Mammary epithelial cell (primary cell): ENCODE results near the gene SARS1.

ENCODE experiments used
- EZH2 ChIP-seq: IDR thresholded peaks from 2 replicates; pipeline ENCODE4 v1.6.1; 2012; ENCODE audit warnings: low read length, inconsistent platforms, borderline replicate concordance
- TF ChIP-seq, protein P1 (sequence below), 2 donors: IDR thresholded peaks in 1 of 2; conservative IDR thresholded peaks in 1 of 2; 2 replicates each; pipeline ENCODE4 v1.5.1; 2011 to 2012; ENCODE audit warnings: inconsistent platforms in 2 of 2, low read length in 2 of 2, mild to moderate bottlenecking in 2 of 2, control low read depth in 1 of 2, low read depth in 1 of 2; ENCODE audit not compliant: insufficient read depth in 1 of 2; ENCODE audit errors: extremely low read depth in 1 of 2

DNA sequence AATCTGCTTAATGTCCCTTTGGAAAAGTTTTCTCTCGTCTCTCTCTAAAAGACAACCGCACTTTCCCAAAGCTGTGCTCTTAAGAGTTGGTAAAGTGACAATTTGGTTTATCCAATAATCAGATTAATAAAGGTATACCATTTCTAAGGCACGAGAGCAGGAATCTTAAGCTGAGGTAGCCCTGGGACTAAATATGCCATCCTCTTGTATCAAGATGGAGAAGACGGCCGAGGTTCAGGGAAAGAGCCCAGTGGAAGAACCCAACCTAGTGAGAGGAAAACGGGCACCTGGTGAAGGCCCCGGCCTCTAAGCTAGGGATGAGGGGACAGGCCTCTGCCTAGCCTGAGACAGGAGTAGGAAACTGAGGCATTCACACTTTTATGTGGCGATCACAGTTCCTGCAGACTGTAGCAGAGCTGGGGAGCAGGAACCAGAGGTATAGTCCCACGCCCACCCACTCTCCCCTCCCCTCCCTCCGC lies 334 bp upstream of the SARS1 start:
- TF ChIP-seq, protein P1, sequence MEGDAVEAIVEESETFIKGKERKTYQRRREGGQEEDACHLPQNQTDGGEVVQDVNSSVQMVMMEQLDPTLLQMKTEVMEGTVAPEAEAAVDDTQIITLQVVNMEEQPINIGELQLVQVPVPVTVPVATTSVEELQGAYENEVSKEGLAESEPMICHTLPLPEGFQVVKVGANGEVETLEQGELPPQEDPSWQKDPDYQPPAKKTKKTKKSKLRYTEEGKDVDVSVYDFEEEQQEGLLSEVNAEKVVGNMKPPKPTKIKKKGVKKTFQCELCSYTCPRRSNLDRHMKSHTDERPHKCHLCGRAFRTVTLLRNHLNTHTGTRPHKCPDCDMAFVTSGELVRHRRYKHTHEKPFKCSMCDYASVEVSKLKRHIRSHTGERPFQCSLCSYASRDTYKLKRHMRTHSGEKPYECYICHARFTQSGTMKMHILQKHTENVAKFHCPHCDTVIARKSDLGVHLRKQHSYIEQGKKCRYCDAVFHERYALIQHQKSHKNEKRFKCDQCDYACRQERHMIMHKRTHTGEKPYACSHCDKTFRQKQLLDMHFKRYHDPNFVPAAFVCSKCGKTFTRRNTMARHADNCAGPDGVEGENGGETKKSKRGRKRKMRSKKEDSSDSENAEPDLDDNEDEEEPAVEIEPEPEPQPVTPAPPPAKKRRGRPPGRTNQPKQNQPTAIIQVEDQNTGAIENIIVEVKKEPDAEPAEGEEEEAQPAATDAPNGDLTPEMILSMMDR (conservative IDR thresholded peaks at IDR 0.05 in 1 of 2, IDR thresholded peaks at IDR 0.05 in 1 of 2; ENCODE audit: extremely low read depth in 1 of 2, insufficient read depth in 1 of 2, low read depth in 1 of 2, low read length in 2 of 2), result no peak
- no peak for TF ChIP-seq EZH2
